HG02642 (cell line): Measurements from ENCODE around the gene TP53RK.
"Not testable (repeated sequence)": the region's sequence is repeated elsewhere in the genome, so short reads cannot be mapped to it uniquely, and the experiment has no call there.

ENCODE experiments used
- ATAC-seq: cut with Tn5 transposase; IDR thresholded peaks from one replicate; pipeline ENCODE4 v1.9.1; 2021; ENCODE audit warnings: mild to moderate bottlenecking; ENCODE audit not compliant: unreplicated experiment, poor library complexity

Gene TP53RK

DNA sequence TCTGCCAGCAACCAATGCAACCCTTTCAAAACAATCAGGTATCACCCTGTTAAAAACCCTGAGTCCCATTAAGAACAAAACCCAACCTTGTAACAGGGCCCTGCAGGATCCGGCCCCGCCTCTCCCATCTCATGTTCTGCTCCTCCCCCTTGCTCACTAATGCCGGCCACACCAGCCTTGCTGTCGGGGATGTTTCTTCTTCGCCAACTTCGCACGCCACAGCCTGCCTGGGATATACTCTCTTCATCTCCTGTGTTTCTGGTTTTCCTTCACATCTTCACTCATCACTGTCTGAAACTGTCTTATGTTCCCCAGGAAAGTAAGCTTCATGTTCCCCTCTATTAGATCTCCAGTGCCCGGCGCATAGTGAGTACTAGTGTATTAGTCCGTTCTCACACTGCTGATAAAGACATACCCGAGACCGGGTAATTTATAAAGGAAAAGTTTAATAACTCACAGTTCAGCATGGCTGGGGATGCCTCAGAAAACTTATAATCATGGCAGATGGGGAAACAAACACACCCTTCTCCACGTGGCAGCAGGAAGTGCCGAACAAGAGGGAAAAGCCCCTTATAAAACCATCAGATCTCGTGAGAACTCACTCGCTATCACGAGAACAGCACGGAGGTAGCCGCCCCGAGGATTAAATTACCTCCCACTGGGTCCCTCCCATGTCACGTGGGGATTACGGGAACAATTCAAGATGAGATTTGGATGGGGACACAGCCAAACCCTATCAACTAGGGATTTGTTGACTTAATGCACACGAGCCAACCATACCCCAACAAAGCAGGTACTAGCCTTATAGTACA, 5.1 kb downstream of the TP53RK start:
- ATAC-seq = no peak

DNA sequence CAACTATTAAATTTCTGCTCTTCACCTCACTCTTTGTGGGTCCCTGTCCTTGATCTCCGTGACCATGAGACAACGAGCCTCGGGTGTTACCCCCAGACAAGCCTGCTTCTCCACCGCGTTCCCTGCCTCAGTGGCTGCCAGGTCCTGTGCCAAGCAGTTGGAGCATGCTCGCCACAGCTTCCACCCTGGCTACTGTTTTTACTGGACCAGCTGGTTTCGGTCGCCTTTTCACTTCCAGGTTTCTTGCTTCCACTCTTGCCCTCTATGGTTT, 5.6 kb downstream of the TP53RK start:
- no peak for ATAC-seq

GRCh38 chr20:46683011-46683667, 6.1 kb downstream of the TP53RK start:
- no peak for ATAC-seq

DNA sequence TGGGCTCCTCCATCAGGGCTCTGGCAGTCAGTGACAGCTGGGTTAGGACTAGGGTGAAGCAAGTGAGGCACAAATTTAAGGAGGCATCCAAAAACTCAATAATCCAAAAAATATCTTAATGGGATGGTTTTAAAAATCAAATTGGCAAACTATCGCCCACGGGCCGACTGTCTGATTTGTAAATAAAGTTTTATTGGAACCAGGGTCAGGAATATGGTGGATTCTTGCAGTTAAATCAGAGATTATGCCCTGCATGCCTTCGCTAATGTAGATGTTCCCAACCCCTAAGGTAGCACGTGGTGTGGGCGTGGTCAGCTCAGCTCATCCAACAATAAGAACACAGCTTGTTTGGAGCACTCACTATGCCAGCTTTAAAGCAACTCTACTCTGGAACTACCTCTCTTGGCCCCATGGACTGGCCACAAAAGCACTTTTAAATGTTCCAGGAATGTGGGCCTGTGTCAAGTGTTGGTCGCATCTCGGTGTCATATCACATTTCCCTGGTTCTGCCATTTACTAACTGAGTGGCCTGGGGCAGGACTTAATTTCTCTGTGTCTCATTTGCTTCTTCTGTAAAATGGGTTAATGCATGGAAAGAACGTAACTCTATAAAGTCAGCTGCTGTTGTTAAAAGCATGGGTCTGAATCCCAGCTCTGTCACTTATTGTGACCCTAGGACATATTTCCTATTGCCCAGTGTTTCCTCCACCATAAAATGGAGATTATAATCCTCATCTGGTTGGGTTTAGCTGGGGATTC, 7.0 kb downstream of the TP53RK start:
- ATAC-seq = no peak

DNA sequence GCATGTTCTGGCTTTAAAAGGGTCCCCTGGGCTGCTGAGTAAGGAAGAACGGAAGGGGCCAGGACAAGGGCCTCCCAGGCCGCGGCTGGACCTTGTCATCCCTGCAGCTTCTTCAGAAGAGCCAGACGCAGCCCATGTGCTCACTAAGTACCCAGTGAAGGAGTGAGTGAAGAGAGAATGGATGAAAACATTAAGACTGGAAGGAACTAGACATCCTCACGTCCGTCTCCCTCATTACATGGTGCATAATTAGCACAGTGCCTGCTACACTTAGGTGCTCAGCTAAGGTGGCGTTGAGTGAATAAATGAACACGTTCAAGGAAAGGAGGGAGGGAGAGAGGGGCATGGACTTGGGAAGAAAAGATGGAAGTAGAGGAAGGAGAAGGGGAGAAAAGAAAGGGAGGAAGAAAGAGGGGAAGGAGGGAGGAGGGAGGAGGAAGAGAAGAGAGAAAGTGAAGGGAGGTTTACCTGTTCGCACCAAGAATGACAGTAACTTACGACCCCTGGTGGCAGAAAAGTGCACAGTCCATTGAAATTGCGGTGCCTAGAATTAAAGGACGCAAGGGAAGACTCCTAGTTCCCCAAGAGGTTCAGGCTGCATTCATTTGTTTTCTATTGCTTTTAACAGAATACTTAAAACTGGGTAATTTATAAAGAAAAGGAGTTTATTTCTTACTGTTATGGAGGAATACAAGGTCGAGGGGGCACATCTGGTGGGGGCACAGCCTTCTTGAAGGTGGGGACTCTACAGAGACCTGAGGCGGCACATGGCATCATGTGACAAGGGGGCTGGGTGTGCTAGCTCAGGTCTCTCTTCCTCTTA, 8.0 kb downstream of the TP53RK start:
- no peak for ATAC-seq

DNA sequence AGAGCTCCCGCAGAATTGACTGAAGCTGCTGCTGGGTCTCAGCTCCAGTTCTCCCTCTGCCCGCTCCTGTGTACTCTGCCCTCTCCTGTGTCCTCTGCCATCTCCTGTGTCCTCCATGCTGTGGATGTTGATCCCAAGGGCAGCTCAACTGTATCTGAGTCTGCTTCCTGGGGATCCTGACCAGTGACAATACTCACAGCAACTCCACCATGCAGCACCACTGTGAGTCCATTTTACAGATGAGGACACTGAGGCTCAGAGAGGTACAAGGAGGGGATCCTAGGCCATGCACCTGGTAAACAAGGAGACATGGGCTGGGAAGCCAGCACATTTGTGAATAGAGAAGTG, 8.6 kb downstream of the TP53RK start:
- no peak for ATAC-seq

GRCh38 chr20:46678516-46678915, 10.7 kb downstream of the TP53RK start:
- ATAC-seq = no peak

DNA sequence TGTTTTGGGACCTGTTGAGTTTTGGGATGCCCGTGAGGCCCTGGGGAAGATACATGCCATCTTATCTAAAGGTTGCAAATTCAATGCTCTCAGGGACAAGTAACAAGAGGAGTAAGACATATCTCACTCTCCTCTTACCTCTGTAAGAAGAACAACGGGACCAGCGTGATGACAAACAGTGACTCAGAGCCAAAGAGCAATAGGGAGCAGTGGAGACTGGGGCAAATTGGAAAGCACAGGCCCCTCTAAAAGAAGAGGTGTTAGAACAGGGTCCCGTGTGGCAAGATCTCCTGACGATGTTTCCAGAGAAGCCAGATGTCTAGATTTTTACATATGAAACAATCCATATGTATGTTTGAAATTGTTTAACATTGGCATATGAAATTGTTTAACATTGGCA, 11.6 kb downstream of the TP53RK start:
- no peak for ATAC-seq

DNA sequence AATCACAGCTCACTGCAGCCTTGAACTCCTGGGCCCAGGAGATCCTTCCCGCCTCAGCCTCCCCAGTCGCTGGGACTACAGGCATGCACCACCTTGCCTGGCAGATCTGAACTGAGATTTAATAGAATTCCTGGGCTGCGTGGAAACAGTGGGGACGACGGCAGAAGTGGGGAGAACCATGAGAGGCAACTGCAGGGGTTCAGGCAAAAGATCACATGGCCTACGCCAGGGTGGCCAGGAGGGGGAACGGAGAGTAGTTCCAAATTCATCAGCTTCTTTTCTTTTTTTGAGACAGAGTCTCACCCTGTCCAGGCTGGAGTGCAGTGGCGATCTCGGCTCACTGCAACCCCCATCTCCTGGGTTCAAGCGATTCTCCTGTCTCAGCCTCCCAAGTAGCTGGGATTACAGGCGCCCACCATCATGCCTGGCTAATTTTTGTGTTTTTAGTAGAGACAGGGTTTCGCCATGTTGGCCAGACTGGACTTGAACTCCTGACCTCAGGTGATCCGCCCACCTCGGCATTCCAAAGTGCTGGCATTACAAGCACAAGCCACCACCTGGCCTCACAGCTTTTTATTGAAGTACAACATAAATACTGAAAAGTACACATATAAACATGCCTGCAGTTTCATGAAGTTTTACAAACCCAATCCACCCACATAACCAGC, 12.5 kb downstream of the TP53RK start:
- ATAC-seq = not testable (repeated sequence)

DNA sequence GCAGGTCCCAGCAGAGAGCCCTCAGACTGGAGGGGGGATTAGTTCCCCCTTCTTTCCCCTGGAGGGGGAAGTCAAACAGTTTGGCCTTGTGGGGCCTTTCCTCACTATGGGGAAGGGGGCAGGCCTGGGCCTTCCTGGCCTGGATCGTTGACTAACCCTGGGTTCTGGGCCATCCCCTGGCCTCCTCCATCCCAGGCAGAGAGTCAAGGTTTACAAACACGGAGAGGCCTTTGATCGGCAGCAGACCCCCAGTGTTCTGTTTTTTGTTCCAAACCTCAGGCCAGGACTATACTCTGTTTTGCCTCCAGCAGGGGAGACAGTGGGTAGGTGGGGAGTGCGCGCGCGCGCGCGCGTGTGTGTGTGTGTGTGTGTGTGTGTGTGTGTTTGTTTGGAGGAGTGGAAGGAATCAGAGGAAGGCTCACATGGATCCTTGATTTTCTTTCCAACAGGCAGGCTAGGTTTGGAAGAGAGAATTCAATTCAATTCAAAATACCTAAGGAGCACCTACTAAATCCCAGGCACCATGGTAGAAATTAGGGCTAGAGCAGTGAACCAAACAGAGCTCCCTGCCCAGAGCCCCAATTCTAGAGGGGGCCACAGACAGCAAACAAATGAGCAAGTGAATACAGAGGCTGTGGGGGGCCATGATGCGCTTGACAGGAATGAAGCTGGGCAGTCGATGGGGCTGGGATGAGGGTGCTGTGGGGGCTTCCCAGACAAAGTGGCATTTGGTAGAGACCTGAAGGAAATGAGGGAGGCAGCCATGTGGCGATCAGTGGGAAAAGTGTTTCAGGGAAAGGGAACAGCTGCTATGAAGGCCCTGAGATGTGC, 14.8 kb downstream of the TP53RK start:
- no peak for ATAC-seq

GRCh38 chr20:46673394-46674252, 15.6 kb downstream of the TP53RK start:
- ATAC-seq = no peak

- ATAC-seq = no peak
Measured at GRCh38 chr20:46672543-46673148, 16.6 kb downstream of the TP53RK start.

DNA sequence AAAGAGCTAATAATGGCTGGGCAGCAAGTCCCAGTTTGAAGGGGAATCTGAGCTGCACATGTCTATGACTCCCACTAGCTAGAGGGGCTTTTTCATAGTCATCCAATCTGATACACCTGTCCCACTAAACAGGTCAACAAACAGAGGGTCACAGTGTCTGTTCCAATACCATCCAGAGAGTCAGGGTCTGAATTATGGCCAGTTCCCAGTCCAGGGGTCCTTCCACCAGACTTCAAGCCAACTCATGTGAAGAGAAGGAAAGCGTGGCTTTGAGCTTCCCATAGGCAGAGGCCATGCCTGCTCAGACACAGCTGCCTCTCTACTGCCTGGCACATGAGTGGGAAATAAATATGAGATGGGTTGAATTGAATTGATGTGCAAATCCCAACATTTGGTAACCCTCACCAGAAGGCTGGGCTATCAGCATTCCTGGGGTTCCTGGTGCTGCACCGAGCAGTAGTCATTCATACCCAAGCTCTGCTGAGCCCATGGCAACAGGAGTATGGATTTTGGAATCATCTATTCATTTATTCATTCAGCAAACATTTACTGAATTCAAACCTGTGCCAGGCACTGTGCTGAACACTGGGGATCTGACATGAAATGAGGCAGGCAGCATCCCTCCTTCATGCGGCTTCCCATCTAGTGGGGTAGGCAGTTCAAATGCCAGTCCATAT, 17.2 kb downstream of the TP53RK start:
- no peak for ATAC-seq

GRCh38 chr20:46670585-46671584, 18.4 kb downstream of the TP53RK start:
- ATAC-seq = no peak

GRCh38 chr20:46670228-46670584, 19.0 kb downstream of the TP53RK start:
- ATAC-seq = no peak

DNA sequence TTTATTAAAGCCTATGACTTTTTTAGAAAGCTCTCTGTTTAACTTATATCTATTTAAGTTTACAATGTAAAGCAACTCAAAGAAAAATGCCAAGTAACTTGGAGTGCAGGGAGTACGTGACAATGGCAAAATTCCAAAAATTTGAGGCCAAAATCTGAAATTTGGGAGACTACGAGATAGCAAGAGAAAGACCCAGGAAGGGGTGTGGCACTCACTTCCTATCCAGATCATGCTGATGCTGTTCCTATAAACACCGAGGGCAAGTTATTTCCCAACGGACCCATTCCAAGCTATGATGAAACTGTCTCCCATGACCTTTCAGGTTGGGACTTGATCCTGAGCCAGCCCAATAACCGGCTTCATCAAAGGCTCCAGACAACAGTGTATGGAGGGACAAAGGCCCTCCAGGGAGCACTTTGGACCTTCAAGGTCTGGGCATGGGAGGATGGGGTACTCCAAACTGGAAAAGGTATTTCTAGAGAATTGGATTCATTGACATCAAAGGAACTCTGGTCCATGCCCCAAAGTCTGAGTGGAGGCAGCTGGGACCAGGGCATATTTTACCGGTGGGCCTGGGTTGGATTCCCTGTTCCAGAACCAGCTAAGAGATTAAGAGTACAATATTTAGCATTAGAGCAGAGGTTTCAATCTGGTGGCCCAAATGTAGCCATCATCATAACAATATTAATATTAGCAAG, 22.3 kb downstream of the TP53RK start:
- no peak for ATAC-seq
